Amniotic epithelial cell (primary cell): ENCODE data around the gene DHTKD1.

Source experiments
- DNase-seq: peaks from one replicate; pipeline ENCODE4 v3.0.0-alpha.2; 2010; ENCODE audit warnings: low read depth

The DHTKD1 gene

DNA sequence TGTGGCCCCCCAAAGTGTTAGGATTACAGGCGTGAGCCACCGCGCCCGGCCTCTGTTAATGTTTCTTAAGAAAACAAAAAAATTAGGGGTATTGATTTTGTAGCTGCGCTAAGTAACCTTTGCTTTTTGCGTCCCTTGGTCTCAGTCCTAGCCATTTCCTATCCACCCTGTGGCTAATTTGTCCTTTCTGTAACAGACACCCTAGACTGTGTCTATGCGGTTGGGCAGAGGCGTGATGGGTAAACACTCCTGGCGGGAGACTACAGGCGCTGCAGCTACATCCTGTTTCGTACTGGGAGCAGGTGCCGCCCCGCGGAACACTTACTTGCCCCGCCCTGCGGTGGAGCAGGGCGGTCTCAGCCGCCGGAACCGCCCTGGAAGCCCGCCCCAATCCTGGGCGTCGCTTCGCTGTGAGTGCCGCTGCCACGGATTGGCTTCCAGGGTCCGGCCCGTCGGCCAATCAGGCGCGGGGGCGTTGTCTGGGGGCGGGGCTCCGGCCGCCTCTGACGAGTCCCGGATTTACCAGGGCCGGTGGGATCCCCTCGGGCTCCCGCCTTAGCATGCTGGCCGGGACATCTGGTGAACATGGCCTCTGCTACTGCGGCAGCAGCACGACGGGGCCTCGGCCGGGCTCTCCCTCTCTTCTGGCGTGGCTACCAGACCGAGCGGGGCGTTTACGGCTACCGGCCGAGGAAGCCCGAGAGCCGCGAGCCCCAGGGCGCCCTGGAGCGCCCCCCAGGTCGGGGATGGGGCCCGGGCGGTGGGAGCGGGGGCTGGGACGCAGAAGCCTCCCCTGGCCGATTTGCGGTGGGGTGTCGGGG is at the start of gene DHTKD1:
Gene DHTKD1, plus strand, starts transcription at position 506 of the 821 bp plus-strand sequence. Its CDS starts 80 bp downstream, at position 586.
- peak; percentile 95 for DNase-seq

GRCh38 chr10:12019283-12019971 is 49.3 kb upstream of the DHTKD1 start:
- peak; percentile 79 for DNase-seq

- DNase-seq = no peak
Observed at GRCh38 chr10:12020574-12020973, 48.2 kb upstream of the DHTKD1 start.

- no peak for DNase-seq
Observed at GRCh38 chr10:12022580-12023257, 46.0 kb upstream of the DHTKD1 start.

- no peak for DNase-seq
Observed at GRCh38 chr10:12025591-12025990, 43.2 kb upstream of the DHTKD1 start.

DNA sequence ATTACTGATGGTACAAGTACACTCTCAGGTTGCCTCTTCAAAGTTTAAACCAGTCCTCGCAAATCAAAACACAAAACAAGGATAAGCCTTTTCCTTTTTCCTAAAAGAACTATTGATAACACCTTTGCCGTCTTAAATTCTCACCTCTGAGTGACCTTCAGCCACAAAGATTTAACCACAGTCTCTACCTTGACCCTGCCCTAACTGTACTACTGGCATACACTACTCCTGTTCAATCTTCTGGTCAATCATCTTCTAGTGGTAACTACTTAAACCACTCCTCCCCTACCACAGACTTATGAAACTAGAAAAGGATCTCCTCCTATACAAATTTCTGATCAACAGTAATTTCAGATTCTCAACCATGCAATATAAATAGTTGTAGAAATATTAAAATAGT is 41.2 kb upstream of the DHTKD1 start:
- no peak for DNase-seq

DNA sequence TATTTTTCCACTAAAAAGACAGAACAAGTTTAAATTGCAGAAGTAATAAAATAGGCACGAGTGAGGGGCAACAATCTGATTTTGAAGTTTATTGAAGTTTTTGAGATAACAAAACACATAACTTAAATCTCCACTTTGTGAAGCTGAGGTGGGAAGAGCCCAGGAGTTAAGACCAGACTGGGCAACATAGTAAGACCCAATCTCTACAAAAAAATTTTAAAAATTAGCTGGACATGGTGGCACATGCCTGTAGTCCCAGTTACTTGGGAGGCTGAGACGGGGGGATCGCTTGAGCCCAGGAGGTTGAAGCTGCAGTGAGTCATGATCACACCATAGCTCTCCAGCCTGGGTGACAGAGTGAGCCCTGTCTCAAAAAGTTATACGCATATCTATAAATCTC is 37.4 kb upstream of the DHTKD1 start:
- DNase-seq = no peak

GRCh38 chr10:12036073-12036655 is 32.6 kb upstream of the DHTKD1 start:
- no peak for DNase-seq

DNA sequence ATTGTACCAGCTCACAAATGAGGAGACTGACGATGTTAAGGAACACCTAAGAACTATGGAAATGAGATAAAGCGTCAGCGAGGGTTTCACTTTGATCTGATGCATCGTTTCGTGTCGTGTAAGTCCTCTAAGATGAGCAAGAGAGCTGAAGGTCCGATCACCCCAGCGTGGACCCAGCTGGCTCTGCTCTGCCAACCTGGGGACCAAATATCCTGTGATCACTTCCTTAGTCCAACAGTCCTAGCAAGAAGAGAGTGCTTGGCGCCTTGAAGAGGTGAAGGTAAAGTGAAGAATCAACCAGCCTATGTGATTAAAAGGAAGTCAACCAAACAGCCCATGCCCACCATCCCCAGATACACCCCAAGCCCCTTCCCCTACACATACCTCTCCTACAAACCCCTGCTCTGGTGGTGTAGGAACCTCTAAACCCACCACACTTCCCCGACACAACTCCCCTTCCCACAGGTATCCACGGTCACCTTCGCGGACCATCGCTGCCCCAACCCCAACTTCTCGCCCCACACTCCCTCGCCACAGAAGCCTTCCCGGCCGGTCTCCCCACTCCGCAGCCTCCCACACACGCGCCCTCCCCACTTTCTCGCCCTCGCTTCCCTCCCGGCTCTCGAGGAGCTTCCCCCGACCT is 26.9 kb upstream of the DHTKD1 start:
- peak; percentile 22 for DNase-seq

- no peak for DNase-seq
Observed at GRCh38 chr10:12042409-12042796, 26.4 kb upstream of the DHTKD1 start.

DNA sequence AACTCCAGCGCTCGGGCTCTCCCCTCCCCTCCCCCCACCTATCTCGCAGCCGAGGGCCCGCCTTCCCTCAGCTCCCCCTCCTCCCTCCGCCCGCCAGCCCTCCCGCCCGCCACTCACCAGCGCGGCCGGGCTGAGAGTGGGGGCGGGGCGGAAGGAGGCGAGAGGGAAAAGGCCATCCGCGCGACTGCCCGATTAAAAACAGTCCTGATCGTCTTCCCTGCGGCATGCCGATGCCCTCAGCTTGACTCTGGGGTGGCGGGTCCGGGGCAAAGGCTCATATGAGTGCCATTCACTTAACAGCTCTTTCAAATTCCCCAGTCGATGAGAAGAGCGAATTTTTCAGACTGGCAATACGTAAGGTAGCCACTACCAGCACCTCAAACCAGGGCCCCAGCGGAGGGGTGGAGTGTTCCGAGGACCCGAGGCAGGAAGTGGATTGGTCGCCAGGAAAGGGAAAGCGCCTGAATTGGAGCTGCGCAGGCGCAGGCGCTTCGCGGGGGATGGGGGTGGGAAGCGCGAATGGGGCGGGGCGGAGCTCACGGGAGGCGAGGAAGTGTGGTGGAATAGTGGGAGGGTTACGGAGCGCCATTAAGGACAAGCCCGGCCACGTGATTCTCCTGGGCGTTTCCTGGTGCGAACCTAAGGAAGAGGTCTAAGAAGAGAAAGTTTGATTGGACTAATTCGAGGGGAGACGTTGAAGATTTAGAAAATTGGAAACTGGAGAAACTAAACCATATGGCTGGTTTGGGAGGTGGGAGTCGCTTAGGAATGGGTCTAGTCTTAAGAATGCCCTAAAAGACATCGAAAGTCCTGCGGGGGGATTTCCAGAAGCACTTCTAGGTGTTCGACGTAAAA is 25.7 kb upstream of the DHTKD1 start, which contains the start of gene UPF2:
Gene UPF2, minus strand, starts transcription at position 13 of the 855 bp plus-strand sequence. CDS start 7,386 bp downstream, outside the sequence.
- peak; percentile 98 for DNase-seq

- DNase-seq = no peak
Observed at GRCh38 chr10:12045596-12045995, 23.2 kb upstream of the DHTKD1 start.

DNA sequence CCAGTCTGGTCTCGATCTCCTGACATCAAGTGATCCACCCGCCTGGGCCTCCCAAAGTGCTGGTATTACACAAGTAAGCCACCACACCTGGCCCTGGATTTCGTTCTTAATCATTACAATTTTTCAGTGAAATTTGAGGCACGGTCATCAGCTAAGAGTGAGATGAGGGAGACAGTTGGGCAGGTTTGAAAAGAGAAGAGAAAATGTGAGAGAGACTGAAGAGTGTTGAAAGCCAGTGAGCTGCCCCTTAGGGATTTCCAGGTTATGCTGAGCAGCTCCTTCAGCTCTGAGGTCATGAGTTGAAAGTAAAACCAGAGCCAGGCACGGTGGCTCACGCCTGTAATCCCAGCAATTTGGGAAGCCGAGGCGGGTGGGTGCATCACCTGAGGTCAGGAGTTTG is 20.2 kb upstream of the DHTKD1 start:
- peak; percentile 32 for DNase-seq

GRCh38 chr10:12050528-12050927 is 18.2 kb upstream of the DHTKD1 start:
- DNase-seq = peak; percentile 10

- DNase-seq = no peak
Observed at GRCh38 chr10:12051241-12051640, 17.5 kb upstream of the DHTKD1 start.

DNA sequence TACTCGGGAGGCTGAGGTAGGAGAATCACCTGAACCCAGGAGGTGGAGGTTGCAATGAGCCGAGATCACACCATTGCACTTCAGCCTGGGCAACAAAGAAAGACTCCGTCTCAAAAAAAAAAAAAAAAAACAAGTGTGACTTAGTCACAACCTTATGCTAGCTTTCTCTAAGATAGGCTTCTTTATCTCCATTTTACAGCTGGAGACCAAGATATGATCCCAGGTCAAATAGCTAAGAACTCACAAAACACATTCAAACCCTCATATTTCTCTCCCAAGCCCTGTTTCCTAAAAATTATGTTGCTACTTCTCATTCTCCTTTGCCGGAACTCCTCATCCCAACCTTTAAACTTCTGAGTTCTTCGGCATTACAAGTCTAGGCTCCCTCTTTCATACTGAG is 13.0 kb upstream of the DHTKD1 start:
- no peak for DNase-seq

GRCh38 chr10:12056748-12057147 is 12.0 kb upstream of the DHTKD1 start:
- DNase-seq = no peak

DNA sequence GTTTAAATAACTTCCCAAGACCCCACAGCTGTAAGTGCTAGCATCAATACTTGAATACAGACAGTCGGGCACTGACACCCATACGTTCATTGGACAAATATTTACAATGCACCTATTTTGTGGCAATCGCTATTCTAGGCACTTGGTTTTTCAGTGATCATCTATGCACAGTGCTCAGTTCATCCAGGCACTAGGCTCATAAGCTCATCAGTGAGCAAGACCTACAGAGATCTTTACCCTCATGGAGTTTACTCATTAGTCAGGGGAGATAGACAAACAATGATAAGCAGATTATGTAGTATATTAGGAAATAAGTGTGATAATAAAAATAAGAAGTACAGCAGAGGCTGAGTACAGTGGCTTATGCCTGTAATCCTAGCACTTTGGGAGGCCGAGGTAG is 7.6 kb upstream of the DHTKD1 start:
- peak; percentile 17 for DNase-seq

- DNase-seq = no peak
Observed at GRCh38 chr10:12062754-12063482, 5.8 kb upstream of the DHTKD1 start.

DNA sequence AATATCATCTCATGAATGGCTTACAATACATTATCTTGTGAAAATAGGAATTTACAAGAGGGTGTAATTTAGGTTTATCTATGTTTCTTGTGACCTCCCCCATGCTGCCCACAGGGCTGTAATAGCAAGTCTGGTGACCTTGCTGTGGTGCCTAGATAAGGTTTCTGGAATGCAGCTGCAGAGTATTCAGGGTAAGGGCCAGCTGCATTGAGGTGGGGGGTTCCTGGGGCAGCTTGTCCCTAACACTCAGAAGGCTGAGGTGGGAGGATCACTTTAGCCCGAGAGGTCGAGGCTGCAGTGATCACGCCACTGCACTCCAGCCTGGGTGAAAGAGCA is 5.3 kb upstream of the DHTKD1 start:
- no peak for DNase-seq
